ENCODE results near the gene THTPA. TPM values are rescaled to one million over a fixed set of nuclear protein-coding genes. Genes with fewer than 3 reads are reported as not detected.

THTPA gene
- total RNA-seq, 4 donors from 2014 or later = 2.8 to 10.9 (median 10.7) TPM

- DNase-seq (ENCODE audit: low spot score in 2 of 2) = no peak
- TF ChIP-seq CTCF (IDR thresholded peaks at IDR 0.05) (no peak), POLR2A (IDR thresholded peaks at IDR 0.05) (no peak)
- WGBS, 2 donors = 77 to 82% methylated on average over 4 of the region's 4 CpGs
- H3K4me3 ChIP-seq (ENCODE audit: low read depth, poor library complexity, severe bottlenecking) = no peak overlapping the region
- intact Hi-C loops (cut with DNase I; ENCODE audit: low total_unique reads) = no loop called here
Measured at GRCh38 chr14:23540141-23540469, 16.0 kb upstream of the THTPA start.

- intact Hi-C loops (cut with DNase I; ENCODE audit: low total_unique reads) = no loop called here
Measured at GRCh38 chr14:23542261-23542660, 13.8 kb upstream of the THTPA start.

GRCh38 chr14:23543403-23543802 lies 12.7 kb upstream of the THTPA start:
- intact Hi-C loops (cut with DNase I; ENCODE audit: low total_unique reads) = no loop called here
- DNase-seq (ENCODE audit: low spot score in 2 of 2) = no peak
- 92% methylated on average over 5 of the region's 5 CpGs for WGBS, 2 donors
- no peak overlapping the region for H3K4me3 ChIP-seq (ENCODE audit: low read depth, poor library complexity, severe bottlenecking)
- TF ChIP-seq CTCF (IDR thresholded peaks at IDR 0.05) (no peak), POLR2A (IDR thresholded peaks at IDR 0.05) (no peak)

More at GRCh38 chr14:23542261-23542660, 13.8 kb upstream of the THTPA start:
- no peak overlapping the region for H3K4me3 ChIP-seq (ENCODE audit: low read depth, poor library complexity, severe bottlenecking)
- no peak for TF ChIP-seq POLR2A (IDR thresholded peaks at IDR 0.05)
- TF ChIP-seq CTCF (IDR thresholded peaks at IDR 0.05) = no peak
- WGBS, 2 donors = 77 to 79% methylated on average over 5 of the region's 5 CpGs
- DNase-seq (ENCODE audit: low spot score in 2 of 2) = no peak

GRCh38 chr14:23544511-23545447 lies 11.3 kb upstream of the THTPA start:
- TF ChIP-seq POLR2A (IDR thresholded peaks at IDR 0.05) (no peak), CTCF (IDR thresholded peaks at IDR 0.05) (no peak)
- no peak for DNase-seq (ENCODE audit: low spot score in 2 of 2)
- no peak overlapping the region for H3K4me3 ChIP-seq (ENCODE audit: low read depth, poor library complexity, severe bottlenecking)
- intact Hi-C loops (cut with DNase I; ENCODE audit: low total_unique reads) = no loop called here
- 48 to 49% methylated on average over 25 of the region's 25 CpGs for WGBS, 2 donors

GRCh38 chr14:23545740-23546365 lies 10.2 kb upstream of the THTPA start:
- no peak for TF ChIP-seq CTCF (IDR thresholded peaks at IDR 0.05)
- TF ChIP-seq POLR2A (IDR thresholded peaks at IDR 0.05) = no peak
- no peak for DNase-seq (ENCODE audit: low spot score in 2 of 2)
- intact Hi-C loops (cut with DNase I; ENCODE audit: low total_unique reads) = no loop called here
- no peak overlapping the region for H3K4me3 ChIP-seq (ENCODE audit: low read depth, poor library complexity, severe bottlenecking)
- WGBS, 2 donors = 83 to 86% methylated on average over 4 of the region's 4 CpGs
